HUES6 (cell line): ENCODE measurements around the gene CAPN15.

Source experiments
- H3K27ac ChIP-seq: 2 replicates; pipeline ENCODE4 v1.7.0; 2013; ENCODE audit warnings: low read depth, mild to moderate bottlenecking, low read length, inconsistent platforms
- H3K27me3 ChIP-seq: 2 replicates; pipeline ENCODE4 v1.6.1; 2013; ENCODE audit warnings: low read length; ENCODE audit not compliant: control insufficient read depth, insufficient read depth
- H3K36me3 ChIP-seq: 2 replicates; pipeline ENCODE4 v1.6.1; 2013; ENCODE audit warnings: low read length; ENCODE audit not compliant: control insufficient read depth, insufficient read depth
- H3K4me1 ChIP-seq: 2 replicates; pipeline ENCODE4 v1.6.1; 2013; ENCODE audit warnings: low read length; ENCODE audit not compliant: control insufficient read depth, insufficient read depth
- H3K4me3 ChIP-seq: 2 replicates; pipeline ENCODE4 v1.5.1; 2013; ENCODE audit warnings: low read depth, low read length
- H3K9ac ChIP-seq: one replicate; pipeline ENCODE4 v1.6.1; 2013; ENCODE audit warnings: mild to moderate bottlenecking, low read length
- H3K9me3 ChIP-seq: 2 replicates; pipeline ENCODE4 v1.6.1; 2013; ENCODE audit warnings: low read depth, low read length; ENCODE audit not compliant: control insufficient read depth, insufficient read depth

CAPN15 gene

GRCh38 chr16:559411-560203, 32.1 kb downstream of the CAPN15 start:
- Histone ChIP-seq H3K4me3 (peak overlapping the region; percentile 49), H3K4me1 (peaks cover 5% of the 10 kb centered on the region; the same call in 1 of the 2 replicates), H3K9ac (no peak overlapping the region), H3K27ac (no peak overlapping the region), H3K36me3 (no peaks in the 10 kb centered on the region), H3K9me3 (no peaks in the 10 kb centered on the region), H3K27me3 (peaks cover 52% of the 10 kb centered on the region)

GRCh38 chr16:560204-560700, 32.7 kb downstream of the CAPN15 start, which contains the start of gene PRR35:
TSS of gene PRR35 (plus strand) at chr16:560394. CDS start at chr16:563295, 2,901 bp downstream.
- peaks cover 52% of the 10 kb centered on the region for H3K27me3 ChIP-seq
- no peak within 1 kb of the TSS for H3K9ac ChIP-seq
- H3K27ac ChIP-seq = no peak within 1 kb of the TSS
- no peaks in the 10 kb centered on the region for H3K36me3 ChIP-seq
- no peaks in the 10 kb centered on the region for H3K9me3 ChIP-seq
- H3K4me3 ChIP-seq = peak within 1 kb of the TSS; percentile 49
- H3K4me1 ChIP-seq = peaks cover 7% of the 10 kb centered on the region

GRCh38 chr16:560701-561412, 33.3 kb downstream of the CAPN15 start:
- H3K27me3 ChIP-seq = peaks cover 52% of the 10 kb centered on the region
- H3K4me3 ChIP-seq = peak overlapping the region; percentile 18; the same call in 1 of the 2 replicates
- no peak overlapping the region for H3K9ac ChIP-seq
- H3K4me1 ChIP-seq = peaks cover 13% of the 10 kb centered on the region
- H3K36me3 ChIP-seq = no peaks in the 10 kb centered on the region
- no peaks in the 10 kb centered on the region for H3K9me3 ChIP-seq
- H3K27ac ChIP-seq = no peak overlapping the region

- Histone ChIP-seq H3K27ac (no peak overlapping the region), H3K27me3 (peaks cover 52% of the 10 kb centered on the region), H3K4me3 (no peak overlapping the region), H3K9ac (no peak overlapping the region), H3K4me1 (peaks cover 19% of the 10 kb centered on the region), H3K9me3 (no peaks in the 10 kb centered on the region), H3K36me3 (no peaks in the 10 kb centered on the region)
Observed at GRCh38 chr16:561413-561794, 33.9 kb downstream of the CAPN15 start.

GRCh38 chr16:561957-562938, 34.7 kb downstream of the CAPN15 start:
- Histone ChIP-seq H3K4me1 (peaks cover 26% of the 10 kb centered on the region), H3K27me3 (peaks cover 52% of the 10 kb centered on the region), H3K9ac (no peak overlapping the region), H3K9me3 (no peaks in the 10 kb centered on the region), H3K4me3 (no peak overlapping the region), H3K36me3 (no peaks in the 10 kb centered on the region), H3K27ac (no peak overlapping the region)

GRCh38 chr16:563072-563644, 35.6 kb downstream of the CAPN15 start:
- peaks cover 27% of the 10 kb centered on the region for H3K4me1 ChIP-seq
- H3K36me3 ChIP-seq = no peaks in the 10 kb centered on the region
- no peaks in the 10 kb centered on the region for H3K9me3 ChIP-seq
- H3K27ac ChIP-seq = no peak overlapping the region
- no peak overlapping the region for H3K4me3 ChIP-seq
- peaks cover 44% of the 10 kb centered on the region for H3K27me3 ChIP-seq
- no peak overlapping the region for H3K9ac ChIP-seq

- H3K9me3 ChIP-seq = no peaks in the 10 kb centered on the region
- no peak overlapping the region for H3K4me3 ChIP-seq
- no peak overlapping the region for H3K27ac ChIP-seq
- no peak overlapping the region for H3K9ac ChIP-seq
- peaks cover 28% of the 10 kb centered on the region for H3K4me1 ChIP-seq
- peaks cover 27% of the 10 kb centered on the region for H3K27me3 ChIP-seq
- H3K36me3 ChIP-seq = no peaks in the 10 kb centered on the region
Observed at GRCh38 chr16:564690-565418, 37.3 kb downstream of the CAPN15 start.

GRCh38 chr16:565419-566330, 38.2 kb downstream of the CAPN15 start:
- Histone ChIP-seq H3K27me3 (peaks cover 21% of the 10 kb centered on the region), H3K36me3 (no peaks in the 10 kb centered on the region), H3K9ac (no peak overlapping the region), H3K4me3 (no peak overlapping the region), H3K4me1 (peaks cover 30% of the 10 kb centered on the region), H3K9me3 (no peaks in the 10 kb centered on the region), H3K27ac (no peak overlapping the region)
